ENCODE data around the gene LACTBL1.

The LACTBL1 gene

DNA sequence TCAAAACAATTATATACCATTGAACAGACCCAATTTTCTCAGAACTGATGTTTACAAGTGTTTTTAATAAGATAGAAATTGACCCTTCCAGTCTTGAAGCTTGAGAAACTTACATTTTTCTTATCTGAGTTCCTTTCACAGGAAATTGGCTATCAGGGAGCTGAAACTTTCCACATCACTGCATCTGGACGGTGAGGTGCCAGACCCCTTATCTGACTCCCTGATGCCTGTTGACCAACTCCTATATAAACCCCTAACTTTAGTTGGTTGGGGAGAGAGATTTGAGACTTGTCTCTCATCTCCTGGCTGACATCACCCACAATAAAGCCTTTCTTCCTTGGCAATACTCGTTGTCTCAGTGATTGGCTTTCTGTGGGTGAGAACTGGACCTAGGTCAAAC lies 31.4 kb downstream of the LACTBL1 start:
- H3K4ac ChIP-seq (ENCODE audit: low read depth in 1 of 2, low read length in 2 of 2), result no peak overlapping the region
- H3K4me2 ChIP-seq (ENCODE audit: low read length, poor library complexity, severe bottlenecking), result no peak overlapping the region
- no peak overlapping the region for H3K14ac ChIP-seq (ENCODE audit: low read length in 2 of 2)
- H4K8ac ChIP-seq (ENCODE audit: low read length), result no peak overlapping the region
- H3K4me3 ChIP-seq (ENCODE audit: insufficient read depth in 1 of 2, low read depth in 1 of 2, low read length in 2 of 2), result no peak overlapping the region
- no peaks in the 10 kb centered on the region for H3K79me1 ChIP-seq (replicated peaks; ENCODE audit: low read length, poor library complexity, severe bottlenecking)
- H2AK5ac ChIP-seq (ENCODE audit: low read length, severe bottlenecking), result no peak overlapping the region
- WGBS, result 48% methylated on average over 1 of the region's 2 CpGs
- H3K9ac ChIP-seq (ENCODE audit: low read length), result no peak overlapping the region
- no peaks in the 10 kb centered on the region for H3K4me1 ChIP-seq (ENCODE audit: control insufficient read depth, insufficient read depth, low read depth, low read length)
- DNase-seq, result no peak
- no peak overlapping the region for H2BK15ac ChIP-seq (ENCODE audit: low read depth, poor library complexity, severe bottlenecking)
- H2BK120ac ChIP-seq (ENCODE audit: low read depth, low read length), result no peak overlapping the region
- no peak overlapping the region for H3K23ac ChIP-seq (ENCODE audit: low read length in 2 of 2)
- H3K18ac ChIP-seq (ENCODE audit: low read depth in 1 of 2, low read length in 2 of 2), result no peak overlapping the region
- H3K9me3 ChIP-seq (ENCODE audit: control insufficient read depth, low read length), result peaks cover 20% of the 10 kb centered on the region
- no peak overlapping the region for H2BK12ac ChIP-seq (ENCODE audit: low read length in 2 of 2)
- no peak overlapping the region for H4K91ac ChIP-seq (ENCODE audit: low read length)
- H2BK5ac ChIP-seq (ENCODE audit: low read depth, low read length, poor library complexity, severe bottlenecking), result no peak overlapping the region
- H3K27ac ChIP-seq (ENCODE audit: low read length, poor library complexity, severe bottlenecking), result no peak overlapping the region
- no peak overlapping the region for H2AFZ ChIP-seq (ENCODE audit: low read depth, low read length)
- H3K36me3 ChIP-seq (ENCODE audit: control insufficient read depth in 1 of 2, insufficient read depth in 2 of 2, low read depth in 1 of 2, low read length in 2 of 2), result no peaks in the 10 kb centered on the region
- H3K27me3 ChIP-seq (ENCODE audit: control insufficient read depth in 1 of 2, insufficient read depth in 1 of 2, low read length in 2 of 2), result peaks cover 17 to 27% of the 10 kb centered on the region in 2 experiments

DNA sequence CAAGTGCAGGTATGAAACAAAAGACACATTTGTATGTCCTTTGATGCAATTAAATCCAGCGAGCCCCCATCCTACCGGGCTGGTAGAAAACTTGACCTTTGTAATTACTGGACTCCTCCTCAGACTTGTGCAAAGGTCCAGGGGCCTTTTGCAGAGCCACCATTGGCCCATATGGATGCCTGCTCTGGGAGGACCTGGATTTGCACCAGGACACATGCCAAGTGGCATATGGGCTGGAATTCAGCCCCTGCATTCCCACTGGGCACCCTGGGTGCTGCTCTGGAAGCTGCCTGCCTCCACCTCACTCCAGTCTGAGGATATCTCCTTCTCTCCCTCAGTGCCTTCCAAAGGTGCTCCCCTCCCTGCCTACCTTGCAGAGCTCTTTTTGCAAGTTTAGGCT lies 36.0 kb downstream of the LACTBL1 start:
- WGBS, result 79% methylated on average over 2 of the region's 2 CpGs
- no peak overlapping the region for H3K4me3 ChIP-seq (ENCODE audit: insufficient read depth in 1 of 2, low read depth in 1 of 2, low read length in 2 of 2)
- H3K9me3 ChIP-seq (ENCODE audit: control insufficient read depth, low read length), result peaks cover 31% of the 10 kb centered on the region
- no peak overlapping the region for H3K4ac ChIP-seq (ENCODE audit: low read depth in 1 of 2, low read length in 2 of 2)
- no peaks in the 10 kb centered on the region for H3K36me3 ChIP-seq (ENCODE audit: control insufficient read depth in 1 of 2, insufficient read depth in 2 of 2, low read depth in 1 of 2, low read length in 2 of 2)
- H2AFZ ChIP-seq (ENCODE audit: low read depth, low read length), result no peak overlapping the region
- H2BK5ac ChIP-seq (ENCODE audit: low read depth, low read length, poor library complexity, severe bottlenecking), result no peak overlapping the region
- H2AK5ac ChIP-seq (ENCODE audit: low read length, severe bottlenecking), result no peak overlapping the region
- no peak overlapping the region for H3K9ac ChIP-seq (ENCODE audit: low read length)
- no peak overlapping the region for H3K4me2 ChIP-seq (ENCODE audit: low read length, poor library complexity, severe bottlenecking)
- no peak overlapping the region for H3K23ac ChIP-seq (ENCODE audit: low read length in 2 of 2)
- peaks cover 16 to 22% of the 10 kb centered on the region in 2 experiments for H3K27me3 ChIP-seq (ENCODE audit: control insufficient read depth in 1 of 2, insufficient read depth in 1 of 2, low read length in 2 of 2)
- H2BK12ac ChIP-seq (ENCODE audit: low read length in 2 of 2), result no peak overlapping the region
- no peaks in the 10 kb centered on the region for H3K79me1 ChIP-seq (replicated peaks; ENCODE audit: low read length, poor library complexity, severe bottlenecking)
- no peak overlapping the region for H3K27ac ChIP-seq (ENCODE audit: low read length, poor library complexity, severe bottlenecking)
- no peak overlapping the region for H3K18ac ChIP-seq (ENCODE audit: low read depth in 1 of 2, low read length in 2 of 2)
- DNase-seq, result no peak
- no peaks in the 10 kb centered on the region for H3K4me1 ChIP-seq (ENCODE audit: control insufficient read depth, insufficient read depth, low read depth, low read length)
- H4K8ac ChIP-seq (ENCODE audit: low read length), result no peak overlapping the region
- H2BK15ac ChIP-seq (ENCODE audit: low read depth, poor library complexity, severe bottlenecking), result no peak overlapping the region
- no peak overlapping the region for H3K14ac ChIP-seq (ENCODE audit: low read length in 2 of 2)
- H4K91ac ChIP-seq (ENCODE audit: low read length), result no peak overlapping the region
- no peak overlapping the region for H2BK120ac ChIP-seq (ENCODE audit: low read depth, low read length)

DNA sequence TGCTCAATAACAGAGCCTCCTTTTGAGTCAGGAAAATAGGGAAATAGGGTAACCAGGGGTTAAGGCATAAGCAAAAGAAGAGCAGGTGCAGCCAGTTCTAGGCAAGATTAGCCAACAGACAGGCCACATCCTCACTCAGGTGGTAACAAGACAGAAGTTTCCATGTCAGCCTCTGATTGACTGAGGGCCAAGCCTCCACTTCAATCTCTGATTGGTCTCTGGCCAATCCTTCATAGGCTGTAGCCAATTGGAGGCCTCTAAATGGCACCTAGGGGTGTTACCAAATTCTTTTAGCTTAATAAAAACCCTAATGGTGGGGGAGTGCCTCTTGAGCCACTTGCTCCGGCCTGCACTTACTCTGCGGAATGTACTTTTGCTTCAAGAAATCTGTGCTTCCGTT lies 37.2 kb downstream of the LACTBL1 start:
- Histone ChIP-seq H2BK12ac (ENCODE audit: low read length in 2 of 2) (no peak overlapping the region), H4K91ac (ENCODE audit: low read length) (no peak overlapping the region), H2BK120ac (ENCODE audit: low read depth, low read length) (no peak overlapping the region), H3K27ac (ENCODE audit: low read length, poor library complexity, severe bottlenecking) (no peak overlapping the region), H3K27me3 (ENCODE audit: control insufficient read depth in 1 of 2, insufficient read depth in 1 of 2, low read length in 2 of 2) (peaks cover 16 to 22% of the 10 kb centered on the region in 2 experiments), H2AFZ (ENCODE audit: low read depth, low read length) (no peak overlapping the region), H3K9ac (ENCODE audit: low read length) (no peak overlapping the region), H3K4ac (ENCODE audit: low read depth in 1 of 2, low read length in 2 of 2) (no peak overlapping the region), H4K8ac (ENCODE audit: low read length) (no peak overlapping the region), H2BK15ac (ENCODE audit: low read depth, poor library complexity, severe bottlenecking) (no peak overlapping the region), H3K23ac (ENCODE audit: low read length in 2 of 2) (no peak overlapping the region), H3K79me1 (replicated peaks; ENCODE audit: low read length, poor library complexity, severe bottlenecking) (no peaks in the 10 kb centered on the region), H3K14ac (ENCODE audit: low read length in 2 of 2) (no peak overlapping the region), H3K4me3 (ENCODE audit: insufficient read depth in 1 of 2, low read depth in 1 of 2, low read length in 2 of 2) (no peak overlapping the region), H3K18ac (ENCODE audit: low read depth in 1 of 2, low read length in 2 of 2) (no peak overlapping the region), H2AK5ac (ENCODE audit: low read length, severe bottlenecking) (no peak overlapping the region), H3K36me3 (ENCODE audit: control insufficient read depth in 1 of 2, insufficient read depth in 2 of 2, low read depth in 1 of 2, low read length in 2 of 2) (no peaks in the 10 kb centered on the region), H3K4me2 (ENCODE audit: low read length, poor library complexity, severe bottlenecking) (no peak overlapping the region), H3K4me1 (ENCODE audit: control insufficient read depth, insufficient read depth, low read depth, low read length) (no peaks in the 10 kb centered on the region), H2BK5ac (ENCODE audit: low read depth, low read length, poor library complexity, severe bottlenecking) (no peak overlapping the region), H3K9me3 (ENCODE audit: control insufficient read depth, low read length) (peaks cover 19% of the 10 kb centered on the region)
- 97% methylated on average over 3 of the region's 3 CpGs for WGBS
- DNase-seq, result no peak

DNA sequence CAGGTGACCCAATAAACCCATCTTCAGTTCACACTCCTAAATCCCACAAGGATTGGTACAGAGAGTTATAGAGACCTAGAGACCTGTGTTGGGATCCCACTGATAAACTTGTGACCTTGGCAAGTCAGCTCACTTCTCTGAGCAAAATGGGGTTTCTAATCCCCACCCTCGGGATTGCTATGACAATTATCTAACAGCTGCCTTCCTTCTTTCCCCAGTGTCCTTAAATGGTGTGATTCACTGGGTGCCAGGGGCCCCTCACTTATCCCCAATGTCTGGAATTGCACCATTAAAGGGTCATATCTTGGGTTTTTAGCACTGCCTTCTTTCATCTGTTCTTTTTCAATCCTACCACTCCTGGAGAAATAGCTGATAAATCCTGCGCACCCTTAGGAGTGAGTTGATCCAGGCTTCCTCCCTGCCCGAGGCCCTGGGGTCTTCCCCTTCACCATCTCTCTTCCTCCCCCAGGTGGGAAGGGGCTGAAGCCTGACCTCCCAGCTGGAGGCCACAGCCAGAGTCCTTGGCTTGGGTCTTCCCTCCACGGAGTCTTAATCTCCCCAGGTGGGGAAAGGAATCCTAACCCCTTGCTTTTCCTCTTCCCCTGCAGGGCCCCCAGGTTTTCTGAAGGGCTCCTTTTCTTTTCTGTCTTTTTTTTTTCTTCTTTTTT lies 39.7 kb downstream of the LACTBL1 start:
- no peak overlapping the region for H4K91ac ChIP-seq (ENCODE audit: low read length)
- no peak overlapping the region for H3K4me2 ChIP-seq (ENCODE audit: low read length, poor library complexity, severe bottlenecking)
- no peak overlapping the region for H2BK120ac ChIP-seq (ENCODE audit: low read depth, low read length)
- H3K27ac ChIP-seq (ENCODE audit: low read length, poor library complexity, severe bottlenecking), result no peak overlapping the region
- no peak overlapping the region for H3K4ac ChIP-seq (ENCODE audit: low read depth in 1 of 2, low read length in 2 of 2)
- no peak overlapping the region for H2AFZ ChIP-seq (ENCODE audit: low read depth, low read length)
- no peak overlapping the region for H3K18ac ChIP-seq (ENCODE audit: low read depth in 1 of 2, low read length in 2 of 2)
- H4K8ac ChIP-seq (ENCODE audit: low read length), result no peak overlapping the region
- H3K27me3 ChIP-seq (ENCODE audit: control insufficient read depth in 1 of 2, insufficient read depth in 1 of 2, low read length in 2 of 2), result peaks cover 22 to 36% of the 10 kb centered on the region in 2 experiments
- H2BK5ac ChIP-seq (ENCODE audit: low read depth, low read length, poor library complexity, severe bottlenecking), result no peak overlapping the region
- no peak overlapping the region for H3K4me3 ChIP-seq (ENCODE audit: insufficient read depth in 1 of 2, low read depth in 1 of 2, low read length in 2 of 2)
- no peak overlapping the region for H3K23ac ChIP-seq (ENCODE audit: low read length in 2 of 2)
- no peak overlapping the region for H2BK12ac ChIP-seq (ENCODE audit: low read length in 2 of 2)
- 51% methylated on average over 4 of the region's 4 CpGs for WGBS
- no peak overlapping the region for H2BK15ac ChIP-seq (ENCODE audit: low read depth, poor library complexity, severe bottlenecking)
- H3K9me3 ChIP-seq (ENCODE audit: control insufficient read depth, low read length), result peaks cover 15% of the 10 kb centered on the region
- H3K9ac ChIP-seq (ENCODE audit: low read length), result no peak overlapping the region
- no peaks in the 10 kb centered on the region for H3K4me1 ChIP-seq (ENCODE audit: control insufficient read depth, insufficient read depth, low read depth, low read length)
- no peak overlapping the region for H2AK5ac ChIP-seq (ENCODE audit: low read length, severe bottlenecking)
- DNase-seq, result no peak
- no peaks in the 10 kb centered on the region for H3K36me3 ChIP-seq (ENCODE audit: control insufficient read depth in 1 of 2, insufficient read depth in 2 of 2, low read depth in 1 of 2, low read length in 2 of 2)
- H3K79me1 ChIP-seq (replicated peaks; ENCODE audit: low read length, poor library complexity, severe bottlenecking), result no peaks in the 10 kb centered on the region
- H3K14ac ChIP-seq (ENCODE audit: low read length in 2 of 2), result no peak overlapping the region

Data from mesenchymal stem cell (in vitro differentiated cells and primary cell).